ENCODE measurements around the gene SNX9.
"Not testable (repeated sequence)": the region's sequence is repeated elsewhere in the genome, so short reads cannot be mapped to it uniquely, and the experiment has no call there.

The SNX9 gene

GRCh38 chr6:157885211-157885788 lies 62.3 kb downstream of the SNX9 start:
- H3K27me3 Mint-ChIP-seq (ENCODE audit: low read depth) = peaks cover 15% of the 10 kb centered on the region
- H3K36me3 Mint-ChIP-seq (ENCODE audit: low read depth) = peaks cover 17% of the 10 kb centered on the region
- H3K27ac Mint-ChIP-seq = peak overlapping the region; percentile 69
- no peaks in the 10 kb centered on the region for H3K9me3 Mint-ChIP-seq
- H3K4me3 Mint-ChIP-seq = peak overlapping the region; percentile 1
- peak; percentile 35 for DNase-seq (ENCODE audit: low spot score)
- H3K4me1 Mint-ChIP-seq (ENCODE audit: low read depth) = peaks cover 29% of the 10 kb centered on the region

- Mint-ChIP-seq H3K36me3 (ENCODE audit: low read depth) (peaks cover 17% of the 10 kb centered on the region), H3K4me3 (peak overlapping the region; percentile 3), H3K27me3 (ENCODE audit: low read depth) (peaks cover 15% of the 10 kb centered on the region), H3K27ac (peak overlapping the region; percentile 69), H3K4me1 (ENCODE audit: low read depth) (peaks cover 25% of the 10 kb centered on the region), H3K9me3 (no peaks in the 10 kb centered on the region)
- peak; percentile 28 for DNase-seq (ENCODE audit: low spot score)
Observed at GRCh38 chr6:157885876-157886275, 62.8 kb downstream of the SNX9 start.

DNA sequence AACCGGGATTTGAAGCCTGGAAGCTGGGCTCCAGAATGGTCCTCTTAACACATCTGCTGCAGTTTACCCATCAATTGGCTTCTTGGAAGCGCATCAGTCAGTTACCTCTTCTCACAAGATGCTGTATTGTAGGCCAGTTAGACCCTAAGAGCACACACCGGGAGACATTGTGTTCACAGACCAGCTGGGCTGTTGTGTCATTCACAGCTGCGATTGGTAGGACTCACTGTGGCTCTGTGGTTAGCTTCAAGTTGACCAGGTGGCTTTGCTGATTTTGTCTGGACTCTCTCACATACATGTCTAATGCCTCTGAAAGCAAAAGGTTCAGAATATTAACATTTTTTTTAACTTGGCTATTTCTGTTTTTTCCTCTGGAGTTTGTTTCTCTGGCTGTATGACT lies 64.8 kb downstream of the SNX9 start:
- Mint-ChIP-seq H3K27ac (no peak overlapping the region), H3K4me3 (no peak overlapping the region), H3K36me3 (ENCODE audit: low read depth) (peaks cover 12% of the 10 kb centered on the region), H3K27me3 (ENCODE audit: low read depth) (peaks cover 13% of the 10 kb centered on the region), H3K9me3 (no peaks in the 10 kb centered on the region), H3K4me1 (ENCODE audit: low read depth) (peaks cover 36% of the 10 kb centered on the region)
- DNase-seq (ENCODE audit: low spot score) = no peak

GRCh38 chr6:157891544-157892362 lies 68.7 kb downstream of the SNX9 start:
- peaks cover 16% of the 10 kb centered on the region for H3K27me3 Mint-ChIP-seq (ENCODE audit: low read depth)
- H3K4me3 Mint-ChIP-seq = peak overlapping the region; percentile 71
- DNase-seq (ENCODE audit: low spot score) = no peak
- peaks cover 7% of the 10 kb centered on the region for H3K36me3 Mint-ChIP-seq (ENCODE audit: low read depth)
- H3K4me1 Mint-ChIP-seq (ENCODE audit: low read depth) = peaks cover 35% of the 10 kb centered on the region
- H3K9me3 Mint-ChIP-seq = no peaks in the 10 kb centered on the region
- H3K27ac Mint-ChIP-seq = peak overlapping the region; percentile 71

- H3K36me3 Mint-ChIP-seq (ENCODE audit: low read depth) = peaks cover 8% of the 10 kb centered on the region
- no peaks in the 10 kb centered on the region for H3K9me3 Mint-ChIP-seq
Observed at GRCh38 chr6:157892363-157892877, 69.4 kb downstream of the SNX9 start.

DNA sequence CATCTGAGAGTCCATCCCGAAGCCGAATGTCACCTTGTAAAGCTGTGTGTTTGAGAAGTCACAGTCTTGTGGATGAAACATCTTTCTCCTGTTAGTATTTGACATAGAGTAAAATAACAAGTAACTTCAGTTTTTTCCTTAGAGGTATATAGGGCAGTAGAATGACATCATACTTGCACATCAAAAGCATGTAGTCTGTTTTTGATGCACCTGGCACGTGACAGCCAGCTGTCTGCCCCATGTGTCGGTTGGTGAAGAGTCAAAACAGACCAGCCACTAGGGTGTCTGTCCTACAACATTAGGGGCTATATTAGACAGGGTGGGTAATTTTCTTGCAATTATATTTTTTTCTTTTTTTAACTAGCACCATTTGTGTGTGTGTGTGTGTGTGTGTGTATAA lies 70.2 kb downstream of the SNX9 start:
- Mint-ChIP-seq H3K4me1 (ENCODE audit: low read depth) (peaks cover 32% of the 10 kb centered on the region), H3K27ac (no peak overlapping the region), H3K9me3 (no peaks in the 10 kb centered on the region), H3K4me3 (no peak overlapping the region), H3K36me3 (ENCODE audit: low read depth) (peaks cover 8% of the 10 kb centered on the region), H3K27me3 (ENCODE audit: low read depth) (peaks cover 19% of the 10 kb centered on the region)
- no peak for DNase-seq (ENCODE audit: low spot score)

More at GRCh38 chr6:157892363-157892877, 69.4 kb downstream of the SNX9 start:
- Mint-ChIP-seq H3K4me1 (ENCODE audit: low read depth) (peaks cover 34% of the 10 kb centered on the region), H3K27ac (peak overlapping the region; percentile 71), H3K27me3 (ENCODE audit: low read depth) (peaks cover 19% of the 10 kb centered on the region), H3K4me3 (peak overlapping the region; percentile 71)
- peak; percentile 35 for DNase-seq (ENCODE audit: low spot score)

- no peak for DNase-seq (ENCODE audit: low spot score)
- Mint-ChIP-seq H3K27me3 (ENCODE audit: low read depth) (peaks cover 9% of the 10 kb centered on the region), H3K4me3 (no peak overlapping the region), H3K4me1 (ENCODE audit: low read depth) (peaks cover 44% of the 10 kb centered on the region), H3K36me3 (ENCODE audit: low read depth) (peaks cover 8% of the 10 kb centered on the region), H3K9me3 (no peaks in the 10 kb centered on the region), H3K27ac (no peak overlapping the region)
Observed at GRCh38 chr6:157895585-157895984, 72.5 kb downstream of the SNX9 start.

GRCh38 chr6:157896932-157897331 lies 73.9 kb downstream of the SNX9 start:
- Mint-ChIP-seq H3K27ac (no peak overlapping the region), H3K4me1 (ENCODE audit: low read depth) (peaks cover 45% of the 10 kb centered on the region), H3K4me3 (no peak overlapping the region), H3K36me3 (ENCODE audit: low read depth) (peaks cover 8% of the 10 kb centered on the region), H3K9me3 (no peaks in the 10 kb centered on the region), H3K27me3 (ENCODE audit: low read depth) (peaks cover 7% of the 10 kb centered on the region)
- no peak for DNase-seq (ENCODE audit: low spot score)

- H3K27ac Mint-ChIP-seq = no peak overlapping the region
Observed at GRCh38 chr6:157898169-157898568, 75.1 kb downstream of the SNX9 start.

DNA sequence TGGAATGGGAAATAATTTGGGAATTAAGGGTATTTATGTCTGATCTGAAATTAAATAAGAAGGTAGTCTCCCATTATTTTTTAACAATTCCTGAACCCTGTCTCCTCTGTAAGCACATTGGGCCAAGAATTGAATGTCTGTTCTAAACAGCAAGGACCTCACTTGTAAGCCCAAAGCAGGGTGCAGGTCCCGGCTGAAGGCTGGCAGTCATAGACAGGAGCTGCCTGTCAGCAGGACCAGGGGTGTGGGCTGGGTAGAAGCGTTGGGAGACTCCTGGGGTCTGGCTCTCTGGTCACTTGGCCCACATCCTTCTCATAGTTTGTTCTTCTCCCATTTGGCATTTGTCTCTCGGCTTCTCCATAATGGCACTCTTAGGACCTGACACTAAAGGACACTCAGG lies 75.6 kb downstream of the SNX9 start:
- Mint-ChIP-seq H3K9me3 (no peaks in the 10 kb centered on the region), H3K4me3 (no peak overlapping the region), H3K4me1 (ENCODE audit: low read depth) (peaks cover 29% of the 10 kb centered on the region), H3K36me3 (ENCODE audit: low read depth) (peaks cover 8% of the 10 kb centered on the region), H3K27ac (no peak overlapping the region), H3K27me3 (ENCODE audit: low read depth) (peaks cover 7% of the 10 kb centered on the region)
- no peak for DNase-seq (ENCODE audit: low spot score)

More at GRCh38 chr6:157898169-157898568, 75.1 kb downstream of the SNX9 start:
- peaks cover 32% of the 10 kb centered on the region for H3K4me1 Mint-ChIP-seq (ENCODE audit: low read depth)
- no peaks in the 10 kb centered on the region for H3K9me3 Mint-ChIP-seq
- peaks cover 7% of the 10 kb centered on the region for H3K27me3 Mint-ChIP-seq (ENCODE audit: low read depth)
- peaks cover 8% of the 10 kb centered on the region for H3K36me3 Mint-ChIP-seq (ENCODE audit: low read depth)
- no peak overlapping the region for H3K4me3 Mint-ChIP-seq
- no peak for DNase-seq (ENCODE audit: low spot score)

GRCh38 chr6:157900262-157900661 lies 77.2 kb downstream of the SNX9 start:
- H3K9me3 Mint-ChIP-seq; H3K27me3 Mint-ChIP-seq (ENCODE audit: low read depth); H3K36me3 Mint-ChIP-seq (ENCODE audit: low read depth); H3K27ac Mint-ChIP-seq; H3K4me3 Mint-ChIP-seq; DNase-seq (ENCODE audit: low spot score): not testable (repeated sequence)
- H3K4me1 Mint-ChIP-seq (ENCODE audit: low read depth) = peaks cover 27% of the 10 kb centered on the region

- H3K4me3 Mint-ChIP-seq; H3K9me3 Mint-ChIP-seq; H3K27me3 Mint-ChIP-seq (ENCODE audit: low read depth); H3K36me3 Mint-ChIP-seq (ENCODE audit: low read depth); H3K27ac Mint-ChIP-seq; DNase-seq (ENCODE audit: low spot score): not testable (repeated sequence)
- peaks cover 24% of the 10 kb centered on the region for H3K4me1 Mint-ChIP-seq (ENCODE audit: low read depth)
Observed at GRCh38 chr6:157900751-157901150, 77.7 kb downstream of the SNX9 start.

DNA sequence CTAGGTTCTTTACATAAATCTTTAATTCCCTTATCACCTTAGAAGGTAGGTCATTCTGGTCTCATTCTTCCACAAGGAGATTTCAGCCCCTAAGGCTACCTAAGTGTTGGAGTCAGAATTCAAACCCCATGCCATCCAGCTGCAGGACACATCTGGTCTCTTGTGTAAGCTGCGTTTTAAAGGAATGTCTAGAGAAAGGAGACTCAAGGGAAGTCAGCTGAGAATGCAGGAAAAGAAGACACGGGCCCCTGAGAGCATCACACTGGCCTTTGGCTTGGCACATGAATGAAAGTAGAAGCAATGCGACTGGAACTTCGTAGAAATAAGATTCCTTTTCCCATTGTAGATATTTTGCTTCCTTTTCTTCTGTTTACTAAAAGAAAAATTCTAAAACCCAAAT lies 82.0 kb downstream of the SNX9 start:
- H3K9me3 Mint-ChIP-seq = no peaks in the 10 kb centered on the region
- H3K27me3 Mint-ChIP-seq (ENCODE audit: low read depth) = no peaks in the 10 kb centered on the region
- H3K4me3 Mint-ChIP-seq = no peak overlapping the region
- no peak overlapping the region for H3K27ac Mint-ChIP-seq
- DNase-seq (ENCODE audit: low spot score) = no peak
- H3K4me1 Mint-ChIP-seq (ENCODE audit: low read depth) = peaks cover 17% of the 10 kb centered on the region
- H3K36me3 Mint-ChIP-seq (ENCODE audit: low read depth) = peaks cover 1% of the 10 kb centered on the region

DNA sequence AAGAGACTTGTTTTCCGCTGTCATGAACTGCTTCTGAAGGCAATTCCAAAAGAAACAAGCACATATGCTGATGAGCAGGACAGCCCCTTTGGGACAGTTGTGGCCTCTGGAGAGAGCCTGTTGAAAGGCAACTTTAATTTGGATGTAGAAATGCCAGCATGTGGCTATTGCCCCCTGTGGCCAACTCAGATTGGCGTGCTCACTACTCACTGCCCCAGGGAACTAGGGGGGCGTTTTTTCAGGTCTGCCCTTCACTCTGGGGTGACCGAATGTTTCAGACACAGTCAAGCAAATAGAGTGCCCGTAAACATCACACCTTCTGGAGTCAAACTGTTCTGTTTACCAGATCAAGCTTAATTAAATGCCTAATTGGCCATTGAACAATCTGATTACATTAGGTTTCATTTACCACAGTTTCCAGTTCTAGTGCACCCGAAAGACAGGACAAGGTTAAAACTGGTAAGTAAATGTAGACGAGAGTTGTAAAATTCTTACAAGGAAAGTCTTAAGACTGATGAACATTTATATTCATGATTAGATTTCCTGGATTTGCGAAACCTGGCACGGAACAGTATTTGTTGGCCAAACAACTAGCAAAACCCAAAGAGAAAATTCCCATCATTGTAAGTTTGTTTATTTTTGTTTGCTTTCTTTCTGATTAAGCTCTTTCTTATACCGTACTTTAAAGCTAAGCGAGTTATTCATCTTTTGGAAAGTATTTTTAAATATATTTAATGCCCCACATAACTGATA lies 82.7 kb downstream of the SNX9 start:
- Mint-ChIP-seq H3K36me3 (ENCODE audit: low read depth) (peaks cover 1% of the 10 kb centered on the region), H3K4me1 (ENCODE audit: low read depth) (peaks cover 10% of the 10 kb centered on the region)

More for the DNA sequence above, 82.7 kb downstream of the SNX9 start:
- H3K27ac Mint-ChIP-seq = no peak overlapping the region
- no peaks in the 10 kb centered on the region for H3K27me3 Mint-ChIP-seq (ENCODE audit: low read depth)
- DNase-seq (ENCODE audit: low spot score) = no peak
- H3K4me3 Mint-ChIP-seq = no peak overlapping the region
- no peaks in the 10 kb centered on the region for H3K9me3 Mint-ChIP-seq
